Activated T-cell treated with anti-CD3 and anti-CD28 coated beads for 4 hours (primary cell): ENCODE data around the gene GP2.

Source experiments
- DNase-seq: peaks from one replicate; pipeline ENCODE4 v3.0.0-alpha.2; 2020

GP2 gene

GRCh38 chr16:20327444-20328041 lies at the start of gene GP2:
Gene GP2 (minus strand): TSS chr16:20327513. CDS start chr16:20326431, 1,082 bp downstream.
- no peak for DNase-seq

DNA sequence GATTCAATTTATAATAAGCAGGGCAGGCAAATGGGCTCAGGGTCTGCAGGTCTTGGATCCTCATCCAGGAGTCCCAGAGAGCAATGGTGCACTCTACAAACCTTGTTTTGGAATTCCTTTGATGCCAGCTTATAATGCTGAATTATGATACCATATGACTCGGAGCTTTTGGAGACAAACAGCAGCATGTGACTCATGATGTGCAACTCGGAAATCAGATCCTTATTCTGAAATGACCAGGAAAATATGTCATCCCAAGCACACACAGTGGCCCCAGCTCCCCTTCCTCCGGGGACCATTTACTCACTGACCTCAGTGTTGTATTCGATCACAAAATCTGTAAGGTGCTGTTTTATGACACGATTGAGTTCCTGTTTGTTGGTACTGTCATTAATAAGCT lies 45.4 kb upstream of the GP2 start:
- DNase-seq = no peak

DNA sequence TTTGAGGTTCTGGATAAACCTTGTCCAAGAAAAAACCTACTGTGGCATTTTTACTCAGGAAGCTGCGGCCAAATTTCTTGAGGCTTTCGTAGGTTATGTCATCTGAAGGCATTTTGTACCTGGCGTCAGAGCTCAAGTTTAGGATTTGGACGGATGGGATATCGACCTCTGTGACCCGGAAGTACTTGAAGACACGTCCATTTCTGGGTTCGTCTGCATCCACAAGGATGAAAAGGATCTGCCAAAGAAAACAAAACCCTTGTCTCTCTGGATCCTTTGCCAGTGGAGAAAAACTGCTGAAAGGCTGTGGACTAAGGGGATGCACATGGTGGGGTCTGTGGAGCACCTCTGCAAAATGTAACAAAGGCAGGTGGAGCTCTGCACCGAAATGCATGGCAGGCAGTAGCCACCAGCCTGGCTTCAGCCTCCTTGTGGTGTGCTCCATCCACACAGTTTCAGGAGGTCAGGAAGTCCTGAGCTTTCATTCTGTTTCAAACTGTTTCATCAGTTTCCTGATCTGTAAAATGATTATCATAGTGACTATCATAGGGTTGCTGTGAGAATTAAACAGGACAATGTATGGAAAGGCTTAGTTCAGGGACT lies 42.2 kb upstream of the GP2 start:
- DNase-seq = no peak

DNA sequence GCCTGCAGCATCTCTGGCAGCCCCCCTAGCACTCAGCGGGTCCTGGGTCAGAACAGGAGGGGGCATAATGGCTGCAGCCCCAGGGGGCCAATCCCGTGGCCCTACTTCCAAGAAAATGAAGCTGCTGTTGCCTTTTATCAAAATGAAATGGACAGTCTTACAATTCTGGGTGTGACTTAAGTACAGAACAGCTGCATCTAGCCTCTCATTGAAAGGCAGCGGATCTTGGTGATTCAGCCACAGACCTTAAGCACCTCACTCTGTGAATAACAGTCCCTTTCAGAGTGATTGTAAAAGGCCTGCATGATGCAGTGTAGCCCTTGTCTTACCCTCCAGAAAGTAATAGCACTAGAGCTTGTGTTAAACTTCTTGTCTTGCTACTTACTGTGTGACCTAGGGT lies 36.7 kb upstream of the GP2 start:
- no peak for DNase-seq

- DNase-seq = no peak
Observed at GRCh38 chr16:20363191-20363590, 35.9 kb upstream of the GP2 start.

- no peak for DNase-seq
Observed at GRCh38 chr16:20359997-20360396, 32.7 kb upstream of the GP2 start.

- DNase-seq = no peak
Observed at GRCh38 chr16:20355114-20355782, 27.9 kb upstream of the GP2 start.

GRCh38 chr16:20353379-20353778 lies 26.1 kb upstream of the GP2 start:
- DNase-seq = no peak

DNA sequence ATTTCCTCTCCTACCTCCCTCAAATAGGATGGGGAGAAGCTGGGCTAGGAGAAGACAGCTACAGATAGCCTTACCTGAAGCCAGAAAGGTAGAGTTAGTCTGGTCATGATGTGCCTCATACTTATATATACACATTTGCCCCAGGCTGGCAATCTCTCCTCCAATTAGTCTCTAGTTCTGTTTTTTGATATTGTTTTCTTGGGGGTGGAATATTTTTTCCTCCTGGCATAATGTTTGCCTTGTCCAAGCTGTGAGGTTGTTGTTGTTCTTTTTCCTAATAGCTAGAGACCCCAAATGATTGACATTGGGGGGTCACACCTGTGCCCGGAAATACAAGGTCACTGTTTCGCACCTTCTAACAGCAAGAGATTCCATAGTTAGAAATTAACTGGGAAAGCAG lies 25.3 kb upstream of the GP2 start, which contains the start of gene UMOD:
Gene UMOD, minus strand, starts transcription at position 101 of the 400 bp plus-strand sequence. CDS start 1,978 bp downstream, outside the sequence.
- no peak for DNase-seq

DNA sequence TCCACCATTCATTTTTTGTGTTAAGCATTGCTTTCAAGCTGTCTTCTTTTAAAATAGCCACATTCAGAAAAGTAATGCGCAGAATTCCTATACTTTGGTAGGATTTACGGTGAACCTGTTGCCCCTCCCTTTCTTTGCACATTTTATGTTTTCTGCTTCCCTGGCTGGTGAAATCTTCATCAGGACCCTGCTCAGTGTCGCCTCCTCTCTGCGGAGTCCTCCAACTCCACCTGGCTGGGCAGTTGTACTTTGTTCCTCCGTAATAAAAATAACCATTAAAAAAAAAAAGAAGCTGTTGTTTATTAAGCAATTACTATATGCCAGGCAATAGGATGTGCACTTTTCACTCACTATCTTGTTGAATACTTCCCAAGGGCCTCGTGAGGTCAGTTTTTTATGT lies 22.3 kb upstream of the GP2 start:
- no peak for DNase-seq

DNA sequence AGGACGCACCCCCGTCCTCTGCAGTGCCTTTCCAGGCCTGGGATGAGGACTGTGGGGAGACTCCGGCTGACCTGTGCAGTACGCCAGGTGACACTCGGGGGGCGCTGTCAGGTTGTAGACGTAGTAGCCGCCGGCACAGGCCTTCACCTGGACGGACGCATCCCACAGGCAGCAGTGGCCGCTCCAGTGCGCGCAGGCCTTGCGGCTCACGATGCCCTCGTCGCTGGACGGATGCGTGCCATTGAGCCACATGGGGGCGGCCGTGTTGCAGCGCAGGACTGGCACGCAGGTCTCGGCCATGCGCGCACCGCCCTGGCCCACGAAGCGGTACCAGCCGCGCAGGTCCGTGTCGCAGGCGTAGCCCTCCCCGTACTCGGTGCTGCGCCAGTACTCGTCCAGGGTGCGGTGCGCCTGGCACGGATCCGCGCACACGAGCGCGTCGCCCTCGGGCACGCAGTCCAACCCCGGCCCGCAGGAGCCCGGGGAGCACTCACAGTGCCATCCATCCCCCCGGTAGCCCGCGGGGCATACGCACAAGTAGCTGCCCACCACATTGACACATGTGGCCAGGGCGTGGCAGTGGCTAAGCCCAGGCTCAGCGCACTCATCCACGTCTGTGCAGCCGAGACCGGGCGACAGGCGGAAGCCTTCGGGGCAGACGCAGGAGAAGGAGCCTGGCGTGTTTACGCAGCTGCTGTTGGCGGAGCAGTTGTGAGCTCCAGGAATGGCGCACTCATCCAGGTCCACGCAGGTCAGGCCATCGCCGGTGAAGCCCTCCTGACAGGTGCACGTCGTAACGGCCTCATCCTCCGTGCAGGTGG lies 21.3 kb upstream of the GP2 start:
- no peak for DNase-seq

DNA sequence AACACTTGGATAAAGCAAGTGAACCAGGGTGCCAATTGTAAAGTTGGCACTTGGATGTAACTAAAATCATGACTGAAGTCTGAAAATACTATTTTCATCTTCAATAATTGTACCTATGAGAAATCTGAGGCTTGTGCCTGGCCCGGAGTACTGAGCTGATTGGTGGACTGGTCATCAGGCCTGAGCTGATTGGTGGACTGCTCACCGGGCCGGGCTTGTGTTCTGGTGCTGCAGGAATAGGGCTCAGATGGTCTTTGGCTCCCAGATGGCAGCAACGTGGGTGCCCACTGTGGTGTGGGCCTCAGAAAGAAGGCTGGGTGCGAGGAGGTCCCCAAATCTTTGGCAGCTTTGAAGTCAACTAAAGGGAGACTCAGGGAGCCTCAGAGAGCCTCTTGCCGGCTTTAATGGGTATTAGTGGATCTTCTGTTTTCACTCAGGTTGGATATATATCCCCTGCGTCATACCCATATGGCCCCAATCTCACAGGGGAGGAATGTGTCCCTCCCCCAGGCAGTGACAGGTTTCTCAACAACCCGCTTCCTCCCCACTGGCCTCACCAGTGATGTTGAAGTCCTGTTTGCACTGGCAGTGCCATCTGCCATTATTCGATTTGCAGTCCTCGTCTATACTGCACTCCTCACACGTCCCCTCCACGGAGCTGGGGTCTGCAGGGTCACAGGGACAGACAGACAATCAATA lies 20.5 kb upstream of the GP2 start:
- no peak for DNase-seq

GRCh38 chr16:20344611-20345010 lies 17.3 kb upstream of the GP2 start:
- DNase-seq = no peak

DNA sequence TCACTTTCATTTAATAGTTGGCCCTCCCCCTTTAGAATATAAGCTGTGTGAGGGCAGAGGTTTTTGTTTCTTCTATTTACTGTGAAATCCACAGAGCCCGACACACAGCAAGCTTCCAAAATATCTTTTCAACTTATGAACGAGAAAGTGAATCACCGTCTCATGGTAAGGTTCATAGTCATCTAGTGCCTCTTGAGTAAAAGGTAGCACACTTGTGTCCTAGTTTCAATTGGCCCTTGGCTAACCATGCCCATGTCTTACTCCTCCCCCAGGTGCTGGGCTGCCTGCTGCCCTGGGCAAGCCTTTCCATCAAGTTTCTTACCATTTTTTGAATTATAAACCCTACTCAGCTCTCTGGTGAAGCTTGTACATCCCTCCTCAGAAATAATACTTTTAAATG lies 12.4 kb upstream of the GP2 start:
- no peak for DNase-seq

DNA sequence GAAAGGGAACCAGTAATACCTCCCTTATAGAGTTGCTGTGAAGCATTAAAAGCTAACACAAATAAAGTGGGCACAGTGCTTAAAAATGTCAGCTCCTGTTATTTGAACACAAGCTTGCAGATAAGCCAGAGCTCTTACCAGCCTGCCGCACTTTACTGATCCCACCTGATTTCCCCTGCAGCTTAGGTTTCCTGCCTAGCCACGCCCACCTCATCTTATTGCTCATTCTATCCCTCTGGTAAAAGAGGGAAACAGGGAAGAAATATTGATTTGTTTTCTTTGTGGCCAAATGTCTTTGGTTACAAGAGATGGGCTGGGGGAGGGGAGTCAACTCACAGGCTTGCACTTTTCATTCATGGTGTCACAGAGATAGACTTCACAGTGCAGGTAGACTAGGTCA lies 9.6 kb upstream of the GP2 start:
- no peak for DNase-seq

DNA sequence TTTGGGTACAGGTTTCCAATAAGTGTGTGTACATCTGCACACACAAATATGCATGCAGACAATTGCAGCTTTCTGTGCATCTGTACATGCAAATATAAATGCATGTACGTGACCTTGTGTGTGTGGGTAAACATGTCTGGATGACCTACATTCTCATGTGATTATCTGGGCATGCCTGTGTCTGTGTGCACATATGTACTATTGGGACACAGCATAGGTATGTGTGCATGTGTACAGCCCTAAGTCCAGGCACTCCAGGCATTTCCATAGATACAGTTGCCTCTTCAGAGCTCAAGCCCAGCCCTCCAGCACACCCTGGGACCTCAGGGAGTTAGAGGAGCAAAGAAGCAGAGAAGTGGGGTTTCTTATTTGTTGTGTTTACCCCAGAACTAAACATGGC lies 7.1 kb upstream of the GP2 start:
- DNase-seq = no peak

- no peak for DNase-seq
Observed at GRCh38 chr16:20333120-20333519, 5.8 kb upstream of the GP2 start.

GRCh38 chr16:20332411-20332810 lies 5.1 kb upstream of the GP2 start:
- no peak for DNase-seq

- no peak for DNase-seq
Observed at GRCh38 chr16:20331635-20332034, 4.3 kb upstream of the GP2 start.

DNA sequence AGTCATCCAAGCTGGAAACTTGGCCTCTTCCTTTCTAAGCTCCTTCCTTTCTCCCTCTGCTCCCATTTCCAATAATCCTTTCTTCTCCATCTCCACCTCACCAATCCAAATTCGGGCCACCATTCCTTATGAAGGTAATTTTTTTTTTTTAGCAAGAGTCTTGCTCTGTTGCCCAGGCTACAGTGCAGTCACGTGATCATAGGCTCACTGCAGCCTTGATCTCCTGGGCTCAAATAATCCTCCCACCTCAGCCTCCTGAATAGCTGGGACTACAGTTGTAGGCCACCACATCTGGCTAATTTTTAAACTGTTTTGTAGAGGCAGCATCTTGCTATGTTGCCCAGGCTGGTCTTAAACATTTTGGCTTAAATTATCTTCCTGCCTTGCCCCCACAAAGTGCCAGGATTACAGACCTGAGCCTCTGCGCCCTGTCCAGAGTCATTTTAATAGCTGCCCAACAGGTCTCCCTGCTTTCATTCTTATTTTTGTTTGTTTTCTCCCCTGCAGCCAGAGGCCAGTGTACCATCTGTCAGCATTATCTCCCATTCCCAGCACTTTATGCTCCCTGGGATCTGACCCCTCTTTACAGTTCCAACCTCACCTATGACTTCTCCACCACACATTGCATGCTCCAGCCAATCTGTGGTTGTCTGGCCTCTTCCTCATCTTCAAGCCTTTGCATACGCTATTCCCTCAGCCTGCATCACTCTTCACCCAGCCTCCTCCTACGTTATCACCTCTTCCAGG lies 2.3 kb upstream of the GP2 start:
- no peak for DNase-seq

GRCh38 chr16:20326321-20326720 lies 992 bp downstream of the GP2 start:
- DNase-seq = no peak

GRCh38 chr16:20325005-20325404 lies 2.3 kb downstream of the GP2 start:
- DNase-seq = no peak
